ENCODE measurements around the gene TRIM16. TPM values are rescaled to one million over a fixed set of nuclear protein-coding genes. Genes with fewer than 3 reads are reported as not detected.
A peak's percentile ranks its signal among the peaks of the same experiment; 100 is the strongest.
"Not testable (repeated sequence)": the region's sequence is repeated elsewhere in the genome, so short reads cannot be mapped to it uniquely, and the experiment has no call there.

Gene TRIM16
- total and polyA plus RNA-seq, 4 experiments from 2014 or later = 4.2 to 11.2 (median 7.0) TPM

DNA sequence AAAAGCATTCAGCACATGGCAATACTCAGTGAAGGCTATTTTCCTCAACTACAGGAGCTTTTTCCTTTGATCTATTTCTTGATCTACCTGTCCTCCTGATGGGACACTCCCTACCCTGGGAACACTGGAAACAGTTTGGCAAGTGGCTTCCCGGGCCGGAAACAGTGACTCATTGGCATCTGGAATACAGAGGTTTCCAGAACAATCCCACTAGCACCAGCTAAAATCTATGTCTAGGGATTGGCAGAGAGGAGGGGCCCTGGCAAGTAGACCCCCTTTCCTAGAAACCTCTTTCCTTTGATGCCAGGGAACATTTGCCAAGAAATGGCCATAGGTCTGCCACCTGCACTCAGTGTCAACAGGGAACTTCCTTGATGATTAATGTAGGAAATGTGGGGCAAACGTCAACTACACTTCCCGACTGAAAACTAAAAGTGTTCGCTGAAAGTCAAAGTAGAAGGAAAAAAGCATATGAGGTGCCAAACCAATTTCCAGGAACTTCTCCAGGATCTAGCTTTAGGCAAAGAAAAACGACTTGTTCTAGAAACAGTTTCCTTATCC is 34.2 kb downstream of the TRIM16 start:
- H3K27me3 ChIP-seq (ENCODE audit: insufficient read depth, low read length) = no peaks in the 10 kb centered on the region
- Mint-ChIP-seq H3K36me3 (peaks cover 0 to 1% of the 10 kb centered on the region in 2 donors), H3K4me1 (peaks cover 8 to 41% (median 13%) of the 10 kb centered on the region in 4 donors), H3K27ac (peak overlapping the region in 1 of 7 donors; percentile 8), H3K4me3 (peak overlapping the region in 4 of 8 donors; percentile 35 to 58 (median 40)), H3K9me3 (no peaks in the 10 kb centered on the region), H3K27me3 (no peaks in the 10 kb centered on the region)
- DNase-seq = no peak
- ChIA-PET CTCF (ENCODE audit: partially characterized antibody) (no interaction called here), POLR2A (ENCODE audit: partially characterized antibody) (no interaction called here)
- H3K36me3 ChIP-seq (ENCODE audit: insufficient read depth, low read length) = no peaks in the 10 kb centered on the region
- H3K27ac ChIP-seq (ENCODE audit: low read depth, low read length) = no peak overlapping the region
- no peaks in the 10 kb centered on the region for H3K9me3 ChIP-seq (ENCODE audit: control insufficient read depth in 1 of 2, low read length in 2 of 2)
- H3K4me1 ChIP-seq (ENCODE audit: insufficient read depth, low read length) = peaks cover 10% of the 10 kb centered on the region
- intact Hi-C loops (cut with micrococcal nuclease) = no loop called here
- H3K4me3 ChIP-seq (ENCODE audit: low read length in 2 of 2) = no peak overlapping the region

GRCh38 chr17:15648386-15648785 is 35.7 kb downstream of the TRIM16 start:
- intact Hi-C loops (cut with micrococcal nuclease) = no loop called here
- no peaks in the 10 kb centered on the region for H3K9me3 ChIP-seq (ENCODE audit: control insufficient read depth in 1 of 2, low read length in 2 of 2)
- CTCF ChIA-PET (ENCODE audit: partially characterized antibody) = no interaction called here

GRCh38 chr17:15645942-15646312 is 38.2 kb downstream of the TRIM16 start:
- H3K27me3 ChIP-seq (ENCODE audit: insufficient read depth, low read length); POLR2A ChIA-PET (ENCODE audit: partially characterized antibody); intact Hi-C loops (cut with micrococcal nuclease); H3K4me3 ChIP-seq (ENCODE audit: low read length in 2 of 2); H3K27ac ChIP-seq (ENCODE audit: low read depth, low read length); H3K9me3 ChIP-seq (ENCODE audit: control insufficient read depth in 1 of 2, low read length in 2 of 2); DNase-seq; H3K9me3 Mint-ChIP-seq; CTCF ChIA-PET (ENCODE audit: partially characterized antibody); H3K36me3 ChIP-seq (ENCODE audit: insufficient read depth, low read length); H3K4me1 ChIP-seq (ENCODE audit: insufficient read depth, low read length); H3K36me3 Mint-ChIP-seq; H3K27me3 Mint-ChIP-seq: not testable (repeated sequence)
- Mint-ChIP-seq H3K27ac (peak overlapping the region in 3 of 7 donors; percentile 28 to 78 (median 35)), H3K4me1 (peaks cover 2 to 27% (median 5%) of the 10 kb centered on the region in 4 donors), H3K4me3 (peak overlapping the region in 2 of 8 donors; percentile 41 to 47)

More at GRCh38 chr17:15648386-15648785, 35.7 kb downstream of the TRIM16 start:
- POLR2A ChIA-PET (ENCODE audit: partially characterized antibody) = no interaction called here
- H3K27ac Mint-ChIP-seq = peak overlapping the region in 1 of 7 donors; percentile 25
- no peaks in the 10 kb centered on the region for H3K36me3 ChIP-seq (ENCODE audit: insufficient read depth, low read length)
- no peak overlapping the region for H3K4me3 ChIP-seq (ENCODE audit: low read length in 2 of 2)
- no peaks in the 10 kb centered on the region for H3K27me3 Mint-ChIP-seq
- no peaks in the 10 kb centered on the region for H3K27me3 ChIP-seq (ENCODE audit: insufficient read depth, low read length)
- H3K27ac ChIP-seq (ENCODE audit: low read depth, low read length) = no peak overlapping the region
- H3K4me3 Mint-ChIP-seq = peak overlapping the region in 1 of 8 donors; percentile 15
- no peaks in the 10 kb centered on the region for H3K36me3 Mint-ChIP-seq
- H3K4me1 Mint-ChIP-seq = peaks cover 8 to 41% (median 13%) of the 10 kb centered on the region in 4 donors
- H3K4me1 ChIP-seq (ENCODE audit: insufficient read depth, low read length) = peaks cover 10% of the 10 kb centered on the region
- H3K9me3 Mint-ChIP-seq = no peaks in the 10 kb centered on the region
- DNase-seq = no peak

GRCh38 chr17:15645099-15645941 is 38.8 kb downstream of the TRIM16 start:
- H3K36me3 Mint-ChIP-seq; H3K9me3 ChIP-seq (ENCODE audit: control insufficient read depth in 1 of 2, low read length in 2 of 2); H3K27me3 Mint-ChIP-seq; H3K36me3 ChIP-seq (ENCODE audit: insufficient read depth, low read length); intact Hi-C loops (cut with micrococcal nuclease); H3K27me3 ChIP-seq (ENCODE audit: insufficient read depth, low read length); H3K9me3 Mint-ChIP-seq; CTCF ChIA-PET (ENCODE audit: partially characterized antibody); H3K4me3 ChIP-seq (ENCODE audit: low read length in 2 of 2); DNase-seq; H3K4me1 ChIP-seq (ENCODE audit: insufficient read depth, low read length); H3K27ac ChIP-seq (ENCODE audit: low read depth, low read length); POLR2A ChIA-PET (ENCODE audit: partially characterized antibody): not testable (repeated sequence)
- Mint-ChIP-seq H3K4me3 (peak overlapping the region in 2 of 8 donors; percentile 41 to 47), H3K4me1 (peaks cover 0 to 21% (median 3%) of the 10 kb centered on the region in 4 donors), H3K27ac (peak overlapping the region in 3 of 7 donors; percentile 28 to 78 (median 62))

DNA sequence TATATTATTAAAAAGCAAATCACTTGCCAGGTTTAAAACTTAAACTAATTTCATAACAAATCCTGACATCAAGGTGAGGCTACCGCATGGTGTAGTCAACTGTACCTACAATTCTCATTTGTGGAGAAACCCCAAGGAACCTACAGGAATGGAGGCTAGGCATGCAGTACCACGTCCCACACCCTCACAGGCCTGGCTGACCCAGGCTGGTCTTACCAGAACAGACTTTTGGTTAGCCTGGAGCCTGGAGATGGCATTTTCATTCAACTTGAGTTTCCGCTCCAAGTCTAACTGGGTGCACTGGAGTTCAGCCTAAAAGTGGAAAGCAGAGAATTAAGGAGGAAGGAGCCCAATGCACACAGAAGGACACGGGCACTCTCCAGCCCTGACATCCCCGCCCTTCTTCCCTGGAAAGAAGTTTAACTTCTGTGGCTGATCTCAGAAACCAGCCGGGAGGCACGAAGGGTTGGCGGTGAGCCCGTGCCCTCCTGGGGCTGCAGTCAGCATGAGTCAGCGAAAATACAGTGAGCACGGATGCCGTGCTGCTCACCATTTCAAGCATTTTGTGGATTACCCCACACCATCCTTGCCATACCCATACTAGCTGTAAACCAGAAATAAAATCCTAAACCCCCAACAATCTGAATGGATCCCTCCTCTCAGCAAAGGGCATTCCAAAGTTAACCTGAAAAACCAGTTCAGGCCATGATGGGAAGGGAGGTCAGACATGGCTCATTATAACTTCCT is 41.4 kb downstream of the TRIM16 start:
- CTCF ChIA-PET (ENCODE audit: partially characterized antibody); H3K27me3 ChIP-seq (ENCODE audit: insufficient read depth, low read length); H3K36me3 ChIP-seq (ENCODE audit: insufficient read depth, low read length); DNase-seq; H3K27ac ChIP-seq (ENCODE audit: low read depth, low read length); H3K36me3 Mint-ChIP-seq; intact Hi-C loops (cut with micrococcal nuclease); POLR2A ChIA-PET (ENCODE audit: partially characterized antibody); H3K4me1 Mint-ChIP-seq; H3K4me3 ChIP-seq (ENCODE audit: low read length in 2 of 2); H3K4me3 Mint-ChIP-seq; H3K4me1 ChIP-seq (ENCODE audit: insufficient read depth, low read length); H3K9me3 ChIP-seq (ENCODE audit: control insufficient read depth in 1 of 2, low read length in 2 of 2); H3K9me3 Mint-ChIP-seq; H3K27me3 Mint-ChIP-seq; H3K27ac Mint-ChIP-seq: not testable (repeated sequence)

DNA sequence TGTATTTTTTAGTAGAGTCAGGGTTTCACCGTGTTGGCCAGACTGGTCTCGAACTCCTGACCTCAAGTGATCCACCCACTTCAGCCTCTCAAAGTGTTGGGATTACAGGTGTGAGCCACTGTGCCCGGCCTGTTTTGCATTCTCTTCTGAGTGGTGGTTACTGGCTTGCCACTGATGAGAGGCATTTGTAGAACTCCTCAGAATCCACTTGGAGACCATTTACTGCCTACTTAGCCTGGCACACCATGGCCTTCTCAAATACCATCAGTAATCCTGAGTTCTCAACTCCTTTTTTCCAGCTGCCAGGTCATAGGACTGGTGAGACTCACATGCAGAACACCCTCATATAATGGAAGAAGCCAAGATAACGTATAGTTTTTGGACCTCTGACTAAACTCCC is 42.1 kb downstream of the TRIM16 start:
- H3K27ac Mint-ChIP-seq; DNase-seq; H3K4me1 Mint-ChIP-seq; H3K27ac ChIP-seq (ENCODE audit: low read depth, low read length); H3K4me1 ChIP-seq (ENCODE audit: insufficient read depth, low read length); H3K36me3 Mint-ChIP-seq; H3K36me3 ChIP-seq (ENCODE audit: insufficient read depth, low read length); H3K27me3 ChIP-seq (ENCODE audit: insufficient read depth, low read length); H3K9me3 ChIP-seq (ENCODE audit: control insufficient read depth in 1 of 2, low read length in 2 of 2); H3K27me3 Mint-ChIP-seq; H3K9me3 Mint-ChIP-seq; CTCF ChIA-PET (ENCODE audit: partially characterized antibody); H3K4me3 ChIP-seq (ENCODE audit: low read length in 2 of 2); POLR2A ChIA-PET (ENCODE audit: partially characterized antibody); H3K4me3 Mint-ChIP-seq; intact Hi-C loops (cut with micrococcal nuclease): not testable (repeated sequence)

GRCh38 chr17:15630930-15631453 is 53.1 kb downstream of the TRIM16 start:
- H3K27ac ChIP-seq (ENCODE audit: low read depth, low read length); H3K27me3 ChIP-seq (ENCODE audit: insufficient read depth, low read length); H3K4me1 ChIP-seq (ENCODE audit: insufficient read depth, low read length); H3K4me3 Mint-ChIP-seq; CTCF ChIA-PET (ENCODE audit: partially characterized antibody); POLR2A ChIA-PET (ENCODE audit: partially characterized antibody); H3K27ac Mint-ChIP-seq; intact Hi-C loops (cut with micrococcal nuclease); H3K9me3 Mint-ChIP-seq; H3K36me3 ChIP-seq (ENCODE audit: insufficient read depth, low read length); H3K4me1 Mint-ChIP-seq; H3K4me3 ChIP-seq (ENCODE audit: low read length in 2 of 2); H3K27me3 Mint-ChIP-seq; H3K9me3 ChIP-seq (ENCODE audit: control insufficient read depth in 1 of 2, low read length in 2 of 2); DNase-seq: not testable (repeated sequence)
- peaks cover 8 to 15% of the 10 kb centered on the region in 2 donors for H3K36me3 Mint-ChIP-seq

Measured in CD4-positive, alpha-beta memory T cell (primary cell).